IMR-90 (cell line): ENCODE results near the gene ENDOV.

Source experiments
- CHD1 ChIP-seq: IDR thresholded peaks from 2 replicates; pipeline ENCODE4 v1.6.1; 2012; ENCODE audit warnings: low read depth, low read length, improper control_type of control experiment
- CTCF ChIP-seq: conservative IDR thresholded peaks from 2 replicates; pipeline ENCODE4 v1.5.1; 2012; ENCODE audit warnings: mild to moderate bottlenecking, low read depth, low read length, improper control_type of control experiment
- MAFK ChIP-seq: IDR thresholded peaks from 2 replicates; pipeline ENCODE4 v1.6.1; 2012; ENCODE audit warnings: low read depth, low read length, improper control_type of control experiment

- TF ChIP-seq MAFK (no peak), CHD1 (no peak), CTCF (no peak)
Measured at GRCh38 chr17:80437532-80437931, 22.6 kb downstream of the ENDOV start.
